Measurements from ENCODE around the gene RNF212B.
"Not testable (repeated sequence)": the region's sequence is repeated elsewhere in the genome, so short reads cannot be mapped to it uniquely, and the experiment has no call there.

The RNF212B gene, protein sequence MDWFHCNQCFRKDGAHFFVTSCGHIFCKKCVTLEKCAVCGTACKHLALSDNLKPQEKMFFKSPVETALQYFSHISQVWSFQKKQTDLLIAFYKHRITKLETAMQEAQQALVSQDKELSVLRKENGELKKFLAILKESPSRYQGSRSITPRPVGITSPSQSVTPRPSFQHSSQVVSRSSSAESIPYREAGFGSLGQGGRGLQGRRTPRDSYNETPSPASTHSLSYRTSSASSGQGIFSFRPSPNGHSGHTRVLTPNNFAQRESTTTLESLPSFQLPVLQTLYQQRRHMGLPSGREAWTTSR

DNA sequence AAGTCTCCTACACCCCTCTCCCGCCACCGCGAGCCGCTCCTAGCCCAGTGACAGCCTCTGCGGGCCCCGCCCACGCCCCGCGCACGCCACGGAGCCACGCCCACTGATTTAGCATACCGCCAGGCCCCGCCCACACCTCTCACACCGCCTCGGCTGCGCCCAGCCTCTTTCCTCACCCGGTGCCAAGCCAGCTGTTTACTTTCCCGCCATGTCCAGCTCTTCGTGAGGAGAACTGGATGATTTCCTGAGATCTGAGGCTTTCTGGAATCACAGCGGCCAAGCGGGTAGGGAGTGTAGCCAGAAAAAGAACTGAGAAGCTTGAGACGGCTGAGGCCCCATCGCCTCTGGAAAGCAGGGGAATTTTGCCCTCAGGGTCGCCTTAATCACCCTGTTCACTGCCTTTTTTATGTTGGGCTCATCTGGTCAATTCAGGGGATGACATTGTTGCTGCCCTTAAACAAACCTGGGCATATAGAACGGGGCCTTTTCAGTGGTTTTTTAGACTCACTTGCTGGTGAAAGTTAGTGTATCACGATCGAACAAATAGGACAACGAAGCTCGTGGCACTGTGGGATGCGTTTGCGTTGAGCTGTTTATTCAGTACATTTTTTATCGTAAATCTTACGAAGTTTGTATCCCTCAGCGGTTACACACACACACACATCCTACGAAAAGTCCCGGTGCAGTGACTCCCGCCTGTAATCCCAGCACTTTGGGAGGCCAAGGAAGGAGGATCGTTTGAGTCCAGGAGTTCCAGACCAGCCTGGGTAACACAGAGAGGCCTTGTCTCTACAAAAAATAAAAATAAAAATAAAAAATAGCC is at the start of gene RNF212B:
Gene RNF212B, plus strand, starts transcription at position 165 of the 823 bp plus-strand sequence. CDS start 2,410 bp downstream, outside the sequence.
- peak; percentile 63 for DNase-seq (ENCODE audit: low read depth)

DNA sequence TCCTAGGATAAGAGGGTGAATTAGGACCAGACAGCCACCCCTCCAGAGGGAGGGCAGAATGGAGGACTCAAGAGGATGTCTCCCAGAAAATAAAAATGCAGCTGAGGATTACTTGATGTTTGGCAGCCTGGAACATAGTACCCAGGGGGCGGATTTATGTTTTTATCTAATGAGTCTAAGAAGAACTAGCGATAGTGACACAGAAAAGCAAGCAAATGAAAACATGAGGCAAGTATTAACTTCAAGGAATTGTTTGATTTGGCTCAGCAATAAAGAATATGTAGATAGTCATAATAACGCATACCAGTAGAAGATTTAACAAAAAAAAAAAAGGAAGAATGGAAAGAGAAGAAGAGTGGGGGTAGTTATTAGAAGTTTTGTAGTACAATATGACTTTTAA is 44.3 kb upstream of the RNF212B start:
- DNase-seq (ENCODE audit: low read depth), result no peak

DNA sequence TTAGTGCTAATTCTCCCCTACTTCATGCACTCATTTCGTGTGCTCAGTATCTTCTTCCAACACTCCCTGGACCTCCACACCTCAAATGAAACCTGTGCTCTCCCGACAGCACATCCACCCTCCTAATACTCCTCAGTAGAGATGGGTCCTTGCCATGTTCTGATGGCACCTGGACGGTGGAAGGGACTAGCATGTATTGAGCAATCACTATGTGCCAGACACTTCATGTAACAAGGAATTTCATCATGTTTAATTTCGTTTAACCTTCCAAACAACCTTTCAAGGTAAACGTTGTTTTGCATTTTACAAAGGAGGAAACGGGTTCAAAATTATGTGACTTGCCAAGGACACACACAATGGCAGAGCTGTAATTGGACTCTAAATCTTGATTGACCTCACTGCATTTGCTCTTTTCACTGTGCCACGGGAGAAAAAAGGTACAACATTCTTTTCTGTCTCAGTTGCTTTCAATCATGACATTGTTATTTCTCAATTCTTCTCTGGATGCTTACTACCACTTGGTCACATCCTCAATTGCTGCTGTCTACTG is 42.1 kb upstream of the RNF212B start:
- no peak for DNase-seq (ENCODE audit: low read depth)

DNA sequence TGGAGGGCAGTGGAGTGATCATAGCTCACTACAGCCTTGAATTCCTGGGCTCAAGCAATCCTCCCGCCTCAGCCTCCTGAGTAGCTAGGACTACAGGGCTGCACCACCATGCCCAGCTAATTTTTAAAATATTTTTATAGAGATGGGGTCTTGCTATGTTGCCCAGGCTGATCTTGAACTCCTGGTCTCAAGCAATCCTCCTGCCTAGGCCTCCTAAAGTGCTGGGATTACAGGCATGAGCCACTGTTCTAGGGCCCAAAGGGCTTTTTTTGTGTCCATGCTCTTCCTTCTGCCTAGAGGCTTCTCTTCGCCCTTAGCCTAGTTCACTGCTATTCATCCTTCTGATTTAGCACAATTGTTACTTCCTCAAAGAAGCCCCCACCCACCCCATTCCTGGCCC is 41.2 kb upstream of the RNF212B start:
- DNase-seq (ENCODE audit: low read depth), result not testable (repeated sequence)

DNA sequence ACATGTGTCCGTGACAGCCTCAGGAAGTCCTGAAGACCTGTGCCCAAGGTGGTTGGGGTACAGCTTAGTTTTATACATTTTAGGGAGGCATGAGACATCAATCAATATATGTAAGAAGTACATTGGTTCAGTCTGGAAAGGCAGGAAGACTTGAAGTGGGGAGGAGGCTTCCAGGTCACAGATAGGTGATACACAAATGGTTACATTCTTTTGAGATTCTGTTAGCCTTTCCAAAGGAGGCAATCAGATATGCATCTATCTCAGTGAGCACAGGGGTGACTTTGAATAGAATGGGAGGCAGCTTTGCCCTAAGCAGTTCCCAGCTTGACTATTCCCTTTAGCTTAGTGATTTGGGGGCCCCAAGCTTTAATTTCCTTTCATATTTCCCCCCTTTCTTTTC is 38.6 kb upstream of the RNF212B start:
- DNase-seq (ENCODE audit: low read depth), result not testable (repeated sequence)

DNA sequence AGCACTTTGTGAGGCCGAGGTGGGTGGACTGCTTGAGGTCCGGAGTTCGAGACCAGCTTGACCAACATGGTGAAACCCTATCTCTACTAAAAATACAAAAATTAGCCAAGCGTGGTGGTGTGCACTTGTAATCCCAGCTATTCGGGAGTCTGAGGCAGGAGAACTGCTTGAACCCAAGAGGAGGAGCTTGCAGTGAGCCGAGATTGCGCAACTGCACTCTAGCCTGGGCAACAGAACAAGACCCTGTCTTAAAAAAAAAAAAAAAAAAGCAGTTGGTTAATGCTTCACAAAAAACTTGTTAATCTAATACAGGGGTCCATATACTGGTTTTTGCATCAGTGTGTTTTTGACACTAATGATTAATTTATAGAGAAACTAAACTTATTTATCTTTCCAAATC is 35.7 kb upstream of the RNF212B start:
- DNase-seq (ENCODE audit: low read depth), result no peak

DNA sequence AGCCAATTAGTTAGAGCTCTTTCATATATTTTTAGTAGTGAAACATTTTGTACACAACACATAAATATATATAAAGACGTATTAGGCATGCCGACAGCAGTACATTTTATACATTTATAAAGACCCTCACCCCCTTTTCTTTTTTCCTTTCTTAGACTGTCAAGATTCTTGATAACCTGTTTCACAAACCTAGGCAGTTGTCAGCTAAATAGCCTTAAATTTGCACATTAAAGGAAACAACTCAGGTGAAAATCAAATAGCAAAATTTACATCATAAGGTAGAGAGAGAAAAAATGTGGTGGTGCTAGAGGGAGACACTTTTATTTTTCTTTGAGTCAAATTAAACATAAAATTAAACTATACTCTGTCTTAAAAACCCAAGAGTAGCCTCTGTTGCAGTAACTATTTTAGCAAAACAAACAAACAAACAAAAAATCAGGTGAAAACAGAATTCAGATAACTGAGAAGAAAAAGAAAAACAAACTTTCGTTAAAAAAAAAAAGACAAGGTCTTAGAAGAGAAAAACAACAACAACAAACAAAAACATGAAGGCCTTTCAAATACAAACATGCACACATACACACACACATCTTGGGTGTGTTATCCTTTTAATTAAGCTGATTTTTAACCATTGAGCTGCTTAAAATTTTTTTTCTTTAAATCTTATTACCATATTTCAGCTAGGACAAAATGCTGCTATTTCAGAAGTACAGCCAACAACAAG is 31.2 kb upstream of the RNF212B start:
- no peak for DNase-seq (ENCODE audit: low read depth)

DNA sequence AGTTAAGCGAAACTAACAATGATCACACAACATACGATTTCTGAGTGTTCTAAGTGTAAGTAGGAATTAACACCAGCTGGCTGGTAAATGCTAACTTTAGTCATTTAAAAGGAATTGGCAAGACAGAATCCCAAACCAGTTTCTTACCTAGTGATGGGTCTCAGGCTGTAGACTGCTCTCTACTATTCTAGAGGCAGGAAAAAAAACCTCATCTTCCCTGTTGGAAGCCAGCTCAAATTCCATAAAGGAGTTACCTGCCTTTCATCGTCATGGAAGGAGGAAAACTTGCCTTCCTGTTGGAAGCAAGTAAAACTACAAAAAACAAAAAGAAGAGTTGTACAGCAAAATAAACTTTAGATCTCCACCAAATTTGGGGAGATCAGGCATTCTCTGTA is 30.6 kb upstream of the RNF212B start:
- no peak for DNase-seq (ENCODE audit: low read depth)

DNA sequence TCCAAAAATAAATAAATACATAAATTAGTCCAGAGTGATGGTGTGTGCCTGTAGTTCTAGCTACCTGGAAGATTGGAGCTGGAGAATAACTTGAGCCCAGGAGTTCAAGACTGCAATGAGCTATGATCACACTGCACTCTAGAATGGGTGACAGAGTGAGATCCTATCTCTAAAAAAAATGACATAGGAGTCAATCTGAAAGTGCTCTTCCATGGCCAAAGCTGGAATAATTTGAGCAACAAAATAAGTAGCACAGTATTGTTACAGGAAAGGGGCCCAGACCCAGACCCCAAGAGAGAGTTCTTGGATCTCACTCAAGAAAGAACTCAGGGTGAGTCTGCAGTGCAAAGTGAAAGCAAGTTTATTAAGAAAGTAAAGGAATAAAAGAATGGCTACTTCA is 29.4 kb upstream of the RNF212B start:
- peak; percentile 1 for DNase-seq (ENCODE audit: low read depth)

DNA sequence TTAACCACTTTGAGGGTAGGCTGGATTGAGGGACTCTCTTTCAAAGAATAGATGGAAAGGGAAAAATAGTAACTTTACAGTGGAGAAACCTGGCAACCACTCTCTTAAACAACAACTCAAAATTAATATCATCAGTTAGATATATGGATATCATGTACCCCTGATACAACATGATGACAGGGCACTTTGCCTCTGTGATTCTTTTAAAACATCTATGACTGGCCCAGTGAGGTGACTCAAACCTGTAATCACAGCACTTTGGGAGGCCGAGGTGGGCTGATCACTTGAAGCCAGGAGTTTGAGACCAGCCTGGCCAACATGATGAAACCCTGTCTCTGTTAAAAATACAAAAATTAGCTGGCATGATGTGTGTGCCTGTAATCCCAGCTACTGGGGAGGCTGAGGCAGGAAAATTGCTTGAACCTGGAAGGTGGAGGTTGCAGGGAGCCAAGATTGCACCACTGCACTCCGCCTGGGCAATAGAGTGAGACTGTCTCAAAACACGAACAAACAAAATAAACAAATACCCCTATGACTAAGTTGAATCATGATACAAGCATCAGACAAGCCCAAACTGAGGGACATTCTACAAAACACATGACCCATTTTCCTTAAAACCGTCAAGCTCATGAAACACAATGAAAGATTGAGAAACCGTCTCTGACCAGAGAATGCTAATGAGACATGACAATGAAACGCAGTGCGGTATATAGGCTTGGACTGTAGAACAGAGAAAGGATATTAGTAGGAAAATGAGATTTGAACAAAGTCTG is 27.9 kb upstream of the RNF212B start:
- DNase-seq (ENCODE audit: low read depth), result no peak

DNA sequence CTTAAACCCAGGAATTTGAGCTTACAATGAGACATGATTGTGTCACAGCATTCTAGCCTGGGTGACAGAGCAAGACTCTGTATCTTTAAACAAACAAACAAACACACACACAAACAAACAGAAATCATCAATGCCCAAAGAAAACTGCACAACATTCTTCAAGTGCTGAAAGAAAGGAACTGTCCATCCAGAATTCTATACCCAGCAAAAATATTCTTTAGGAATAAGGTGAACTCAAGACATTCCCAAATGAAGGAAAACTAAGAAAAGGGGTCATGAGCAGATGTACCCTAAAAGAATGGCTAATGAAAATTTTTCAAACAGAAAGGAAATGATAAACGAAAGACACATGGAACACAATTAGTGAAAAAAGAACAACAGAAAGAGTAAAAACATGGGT is 22.3 kb upstream of the RNF212B start:
- DNase-seq (ENCODE audit: low read depth), result no peak

DNA sequence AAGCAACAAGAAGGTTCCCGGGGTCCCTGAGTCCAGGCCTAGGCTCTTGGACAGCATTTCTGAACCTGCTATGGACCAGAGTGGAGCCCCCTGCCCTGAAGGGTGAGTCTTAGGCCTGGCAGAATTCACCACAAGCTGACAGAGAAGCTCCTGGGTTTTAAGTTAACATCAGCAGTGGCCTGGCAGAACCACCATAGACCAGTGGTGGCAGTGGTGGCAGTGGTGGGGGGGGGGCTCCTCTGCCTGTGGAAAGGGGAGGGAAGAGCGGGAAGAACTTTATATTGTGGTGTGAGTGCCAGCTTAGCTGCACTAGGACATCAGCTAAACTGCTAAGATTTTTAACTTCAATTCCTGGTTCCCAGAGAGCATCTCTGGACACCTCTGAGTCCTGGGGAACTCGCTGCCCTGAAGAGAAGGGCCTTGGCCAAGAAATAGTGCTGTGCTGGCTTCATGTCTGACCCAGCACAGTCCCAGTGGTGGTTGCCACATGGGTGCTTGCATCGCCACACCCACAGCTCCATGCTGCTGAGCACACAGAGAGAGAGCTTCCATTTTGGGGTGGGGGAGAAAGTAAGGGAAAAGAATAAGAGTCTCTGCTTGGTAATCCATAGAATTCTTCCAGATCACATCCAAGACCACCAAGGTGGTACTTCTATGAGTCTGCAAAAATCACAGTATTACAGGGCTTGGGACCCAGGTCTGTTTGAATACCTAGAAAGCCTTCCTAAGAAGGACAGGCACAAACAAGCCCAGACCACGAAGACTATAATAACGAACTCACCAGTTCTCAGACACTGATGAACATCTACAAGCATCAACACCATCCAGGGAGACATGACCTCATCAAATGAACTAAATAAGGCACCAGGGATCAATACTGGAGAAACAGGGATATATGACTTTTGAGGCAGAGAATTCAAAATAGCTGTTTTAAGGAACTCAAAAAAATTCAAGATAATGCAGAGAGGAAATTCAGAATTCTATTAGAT is 20.4 kb upstream of the RNF212B start:
- no peak for DNase-seq (ENCODE audit: low read depth)

DNA sequence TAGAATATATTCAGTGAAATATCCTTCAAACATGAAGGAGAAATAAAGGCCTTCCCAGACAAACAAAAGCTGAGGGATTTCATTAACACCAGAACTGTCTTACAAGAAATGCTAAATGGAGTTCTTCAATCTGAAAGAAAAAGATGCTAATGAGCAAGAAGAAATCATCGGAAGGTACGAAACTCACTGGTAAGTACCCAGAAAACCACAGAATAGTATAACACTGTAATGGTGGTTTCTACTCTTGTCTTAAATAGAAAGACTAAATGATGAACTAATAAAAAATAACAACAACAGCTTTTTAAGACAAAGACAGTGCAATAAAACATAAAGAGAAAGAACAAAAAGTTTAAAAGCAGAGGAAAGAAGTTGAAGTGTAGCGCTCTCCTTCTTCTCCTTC is 18.7 kb upstream of the RNF212B start:
- no peak for DNase-seq (ENCODE audit: low read depth)

DNA sequence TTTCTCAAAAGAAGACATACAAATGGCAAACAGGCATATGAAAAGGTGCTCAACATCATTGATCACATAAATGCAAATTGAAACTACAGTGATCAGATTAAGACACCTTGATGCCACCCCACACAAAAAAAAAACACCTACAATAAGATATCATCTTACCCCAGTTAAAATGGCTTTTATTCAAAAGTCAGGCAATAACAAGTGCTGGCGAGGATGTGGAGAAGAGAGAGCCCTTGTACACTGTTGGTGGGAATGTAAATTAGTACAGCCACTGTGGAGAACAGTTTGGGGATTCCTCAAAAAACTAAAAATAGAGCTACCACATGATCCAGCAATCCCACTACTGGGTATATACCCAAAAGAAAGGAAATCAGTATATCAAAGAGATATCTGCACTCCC is 12.8 kb upstream of the RNF212B start:
- DNase-seq (ENCODE audit: low read depth), result not testable (repeated sequence)

DNA sequence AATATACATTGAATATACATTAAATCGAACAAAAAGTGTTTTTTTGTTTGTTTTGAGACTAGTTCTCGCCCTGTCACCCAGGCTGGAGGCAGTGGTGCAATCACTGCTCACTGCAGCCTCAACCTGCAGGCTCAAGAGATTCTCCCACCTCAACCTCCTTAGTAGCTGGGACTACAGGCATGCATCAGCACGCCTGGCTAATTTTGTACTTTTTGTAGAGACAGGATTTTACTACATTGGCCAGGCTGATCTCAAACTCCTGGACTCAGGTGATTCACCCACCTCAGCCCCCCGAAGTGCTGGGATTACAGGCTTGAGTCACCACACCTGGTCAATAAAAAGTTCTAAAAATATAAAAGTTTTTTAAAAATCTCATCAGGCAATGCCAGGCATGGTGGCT is 10.2 kb upstream of the RNF212B start:
- DNase-seq (ENCODE audit: low read depth), result no peak

DNA sequence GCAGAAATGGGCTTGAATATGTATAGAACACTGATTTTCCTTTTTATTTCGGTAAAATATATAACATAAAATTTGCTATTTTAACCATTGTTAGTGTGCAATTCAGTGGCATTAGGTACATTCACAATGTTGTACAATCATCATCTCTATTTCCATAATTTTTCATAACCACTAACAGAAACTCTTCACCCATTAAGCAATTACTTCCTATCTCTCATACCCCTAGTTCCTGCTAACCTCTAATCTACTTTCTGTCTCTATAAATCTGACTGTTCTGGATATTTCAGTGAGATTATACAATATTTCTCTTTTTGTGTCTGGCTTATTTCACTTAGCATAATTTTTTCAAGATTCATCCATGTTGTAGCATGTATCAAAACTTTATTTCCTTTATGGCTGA is 8.9 kb upstream of the RNF212B start:
- no peak for DNase-seq (ENCODE audit: low read depth)

DNA sequence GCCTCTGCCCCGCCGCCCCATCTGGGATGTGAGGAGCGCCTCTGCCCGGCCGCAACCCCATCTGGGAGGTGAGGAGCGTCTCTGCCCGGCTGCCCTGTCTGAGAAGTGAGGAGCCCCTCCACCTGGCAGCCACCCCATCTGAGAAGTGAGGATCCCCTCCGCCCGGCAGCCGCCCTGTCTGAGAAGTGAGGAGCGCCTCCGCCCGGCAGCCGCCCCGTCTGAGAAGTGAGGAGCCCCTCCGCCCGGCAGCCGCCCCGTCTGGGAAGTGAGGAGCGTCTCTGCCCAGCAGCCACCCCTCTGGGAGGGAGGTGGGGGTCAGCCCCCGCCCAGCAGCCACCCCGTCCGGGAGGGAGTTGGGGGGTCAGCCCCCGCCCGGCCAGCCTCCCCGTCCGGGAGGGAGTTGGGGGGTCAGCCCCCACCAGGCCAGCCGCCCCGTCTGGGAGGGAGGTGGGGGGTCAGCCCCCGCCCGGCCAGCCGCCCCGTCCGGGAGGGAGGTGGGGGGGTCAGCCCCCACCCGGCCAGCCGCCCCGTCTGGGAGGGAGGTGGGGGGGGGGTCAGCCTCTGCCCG is 5.4 kb upstream of the RNF212B start:
- DNase-seq (ENCODE audit: low read depth), result not testable (repeated sequence)

DNA sequence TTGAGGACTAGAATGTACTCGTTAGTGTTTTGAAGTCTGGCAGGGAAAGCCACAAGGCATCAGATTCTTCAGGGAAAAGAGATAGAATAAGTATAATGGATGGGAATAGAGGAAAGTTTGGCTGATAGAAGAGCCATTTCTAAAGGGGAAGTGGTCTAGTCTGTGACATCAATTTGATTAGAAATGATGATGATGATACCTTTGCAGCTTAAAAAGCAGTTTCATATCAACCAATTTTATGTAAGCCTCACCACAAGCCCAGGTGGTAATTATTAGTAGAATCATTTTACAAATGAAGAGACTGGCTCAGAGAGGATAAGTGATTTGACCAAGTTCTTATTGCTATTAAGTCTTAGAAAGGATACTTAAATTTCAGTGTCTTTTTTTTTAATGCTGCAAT is 2.9 kb downstream of the RNF212B start:
- DNase-seq (ENCODE audit: low read depth), result no peak

DNA sequence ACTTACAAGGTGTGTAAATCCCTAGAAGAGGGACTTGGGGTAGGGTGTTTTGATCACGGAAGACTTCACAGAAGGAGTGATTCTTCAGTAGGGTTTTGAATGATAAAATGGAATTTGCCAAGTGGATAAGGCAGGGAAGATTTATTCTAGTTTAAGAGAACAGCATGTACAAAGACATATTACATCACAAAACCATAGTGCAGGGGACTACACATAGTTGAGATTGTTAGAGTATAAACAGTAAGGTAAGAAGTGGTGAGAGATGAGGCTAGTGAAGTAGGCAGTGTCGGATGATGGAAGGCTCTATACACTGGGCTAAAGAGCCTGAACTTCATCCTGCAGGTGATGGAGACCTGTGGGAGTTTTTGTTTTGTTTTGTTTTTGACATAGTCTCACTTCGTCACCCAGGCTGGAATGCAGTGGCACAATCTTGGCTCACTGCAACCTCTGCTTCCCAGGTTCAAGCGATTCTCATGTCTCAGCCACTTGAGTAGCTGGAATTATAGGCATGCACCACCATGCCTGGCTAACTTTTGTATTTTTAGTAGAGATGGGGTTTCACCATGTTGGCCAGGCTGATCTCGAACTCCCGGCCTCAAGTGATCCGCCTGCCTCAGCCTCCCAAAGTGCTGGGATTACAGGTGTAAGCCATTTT is 3.5 kb downstream of the RNF212B start:
- DNase-seq (ENCODE audit: low read depth), result not testable (repeated sequence)

DNA sequence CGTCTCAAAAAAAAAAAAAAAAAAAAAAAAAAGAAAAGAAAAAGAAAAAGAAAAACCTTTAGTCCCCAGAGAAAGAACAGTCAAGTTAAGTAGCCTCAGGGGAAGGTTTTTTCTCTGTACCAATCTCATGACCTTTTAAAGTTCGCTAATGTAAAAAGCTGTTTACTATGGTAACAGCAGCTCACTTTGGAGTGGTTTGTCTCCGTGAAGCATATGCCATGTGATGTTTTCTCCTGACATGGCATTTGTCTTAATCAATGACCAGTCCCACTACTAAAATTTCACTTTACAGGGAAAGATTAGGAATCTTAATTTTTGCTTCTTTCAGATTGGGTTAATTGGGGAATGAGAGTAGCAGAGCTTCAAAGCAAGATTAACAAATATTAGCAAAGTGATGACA is 4.3 kb downstream of the RNF212B start:
- no peak for DNase-seq (ENCODE audit: low read depth)
